Measurements from ENCODE around the gene INHBC.
"Not testable (repeated sequence)": the region's sequence is repeated elsewhere in the genome, so short reads cannot be mapped to it uniquely, and the experiment has no call there.

The INHBC gene, protein sequence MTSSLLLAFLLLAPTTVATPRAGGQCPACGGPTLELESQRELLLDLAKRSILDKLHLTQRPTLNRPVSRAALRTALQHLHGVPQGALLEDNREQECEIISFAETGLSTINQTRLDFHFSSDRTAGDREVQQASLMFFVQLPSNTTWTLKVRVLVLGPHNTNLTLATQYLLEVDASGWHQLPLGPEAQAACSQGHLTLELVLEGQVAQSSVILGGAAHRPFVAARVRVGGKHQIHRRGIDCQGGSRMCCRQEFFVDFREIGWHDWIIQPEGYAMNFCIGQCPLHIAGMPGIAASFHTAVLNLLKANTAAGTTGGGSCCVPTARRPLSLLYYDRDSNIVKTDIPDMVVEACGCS

DNA sequence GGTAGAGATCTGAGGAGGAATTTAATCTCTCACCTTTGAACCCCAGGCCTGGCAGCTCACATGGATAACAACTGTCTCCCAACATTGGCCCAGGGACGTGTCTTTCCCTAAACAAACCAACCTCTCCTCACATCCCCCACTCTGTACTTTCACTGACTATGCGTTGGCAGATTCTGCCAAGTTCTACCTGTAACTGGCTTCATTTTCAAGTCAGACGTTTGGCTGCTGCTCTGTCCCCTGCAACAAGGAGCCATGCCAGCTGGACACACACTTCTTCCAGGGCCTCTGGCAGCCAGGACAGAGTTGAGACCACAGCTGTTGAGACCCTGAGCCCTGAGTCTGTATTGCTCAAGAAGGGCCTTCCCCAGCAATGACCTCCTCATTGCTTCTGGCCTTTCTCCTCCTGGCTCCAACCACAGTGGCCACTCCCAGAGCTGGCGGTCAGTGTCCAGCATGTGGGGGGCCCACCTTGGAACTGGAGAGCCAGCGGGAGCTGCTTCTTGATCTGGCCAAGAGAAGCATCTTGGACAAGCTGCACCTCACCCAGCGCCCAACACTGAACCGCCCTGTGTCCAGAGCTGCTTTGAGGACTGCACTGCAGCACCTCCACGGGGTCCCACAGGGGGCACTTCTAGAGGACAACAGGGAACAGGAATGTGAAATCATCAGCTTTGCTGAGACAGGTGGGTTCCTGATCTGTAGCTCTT, at the start of gene INHBC:
TSS of gene INHBC (plus strand) at position 268 of the 707 bp plus-strand sequence. CDS start at position 371, 103 bp downstream.
- DNase-seq = no peak

DNA sequence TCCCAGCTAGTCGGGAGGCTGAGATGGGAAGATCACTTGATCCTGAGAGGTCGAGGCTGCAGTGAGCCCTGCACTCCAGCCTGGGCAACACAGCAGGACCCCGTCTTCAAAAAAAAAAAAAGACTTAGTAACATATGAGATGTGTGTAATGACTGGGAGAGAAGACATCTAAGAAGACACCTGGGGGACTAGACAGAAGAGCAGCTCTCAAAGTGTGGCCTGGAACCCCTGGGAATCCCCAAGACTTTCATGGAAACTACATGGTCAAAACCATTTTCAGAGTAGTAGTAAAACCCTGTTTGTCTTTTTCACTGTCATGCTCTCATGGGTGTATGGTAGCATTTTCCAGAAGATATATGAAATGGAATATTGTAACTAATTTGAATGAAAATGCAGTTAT, 49.0 kb upstream of the INHBC start:
- DNase-seq = no peak

DNA sequence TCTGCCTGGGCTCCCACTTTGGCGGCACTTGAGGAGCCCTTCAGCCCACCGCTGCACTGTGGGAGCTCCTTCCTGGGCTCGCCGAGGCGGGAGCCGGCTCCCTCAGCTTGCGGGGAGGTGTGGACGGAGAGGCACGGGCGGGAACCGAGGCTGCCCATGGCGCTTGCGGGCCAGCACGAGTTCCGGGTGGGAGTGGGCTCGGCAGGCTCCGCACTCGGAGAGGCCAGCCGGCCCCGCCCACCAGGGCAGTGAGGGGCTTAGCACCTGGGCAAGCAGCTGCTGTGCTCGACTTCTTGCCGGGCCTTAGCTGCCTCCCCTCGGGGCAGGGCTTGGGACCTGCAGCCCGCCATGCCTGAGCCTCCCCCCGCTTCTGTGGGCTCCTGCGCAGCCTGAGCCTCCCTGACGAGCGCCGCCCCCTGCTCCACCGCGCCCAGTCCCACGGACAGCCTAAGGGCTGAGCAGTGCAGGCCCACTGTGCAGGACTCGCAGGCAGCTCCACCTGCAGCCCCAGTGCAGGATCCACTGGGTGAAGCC, 48.3 kb upstream of the INHBC start:
- DNase-seq = no peak

DNA sequence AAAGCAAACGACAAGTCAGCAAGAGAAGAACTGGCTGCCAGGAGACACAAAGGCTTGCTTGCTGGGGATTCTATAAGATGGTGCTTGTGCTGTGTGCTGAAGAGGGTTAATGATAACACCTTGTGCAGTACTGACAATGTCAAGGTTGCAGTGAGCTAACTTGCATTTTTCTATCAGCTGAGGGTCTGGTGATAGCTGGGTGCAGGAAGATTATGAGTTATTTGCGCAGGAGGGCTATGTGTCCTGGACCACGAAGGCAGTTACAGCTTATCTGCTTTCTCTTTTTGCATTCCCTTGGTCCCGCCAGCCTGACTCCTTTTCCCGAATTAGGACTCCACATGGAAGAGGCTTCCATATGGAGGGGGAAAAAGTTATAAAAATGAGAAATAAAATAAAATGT, 46.2 kb upstream of the INHBC start:
- DNase-seq = no peak

DNA sequence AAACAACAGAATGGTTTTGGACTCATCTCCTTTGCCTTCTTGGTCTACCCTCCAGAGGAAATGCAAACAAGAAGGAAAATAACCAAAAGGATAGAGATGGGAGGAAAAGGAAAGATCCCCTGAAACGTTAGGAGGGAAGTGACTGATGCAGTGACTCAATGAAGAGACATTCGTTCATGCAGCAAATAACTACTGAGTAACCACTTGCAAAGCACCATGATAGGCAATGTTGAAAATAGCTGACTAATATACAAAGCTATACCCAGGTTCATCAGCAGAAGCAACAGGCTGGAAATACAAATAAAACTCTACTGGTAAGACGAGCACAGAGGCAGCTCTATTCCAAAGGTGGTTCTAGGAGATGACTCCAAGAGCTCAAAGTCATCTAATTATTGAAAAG, 45.6 kb upstream of the INHBC start:
- DNase-seq = no peak

DNA sequence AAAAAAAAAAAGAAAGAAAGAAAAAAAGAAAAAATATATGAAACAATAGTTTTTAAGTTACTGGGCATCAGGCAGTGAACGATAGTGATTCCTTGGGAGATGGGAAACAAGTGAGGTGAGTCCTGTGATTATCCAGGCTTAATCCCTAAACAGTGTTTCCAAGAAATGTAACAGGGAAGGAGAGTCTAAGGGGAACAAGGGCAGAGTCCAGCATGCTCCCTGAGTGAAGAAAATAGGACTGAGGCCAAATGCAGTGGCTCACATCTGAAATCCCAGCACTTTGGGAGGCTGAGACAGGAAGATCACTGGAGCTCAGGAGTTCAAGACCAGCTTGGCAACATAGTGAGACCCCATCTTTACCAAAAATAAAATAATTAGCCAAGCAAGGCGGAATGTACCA, 44.4 kb upstream of the INHBC start:
- DNase-seq = no peak

DNA sequence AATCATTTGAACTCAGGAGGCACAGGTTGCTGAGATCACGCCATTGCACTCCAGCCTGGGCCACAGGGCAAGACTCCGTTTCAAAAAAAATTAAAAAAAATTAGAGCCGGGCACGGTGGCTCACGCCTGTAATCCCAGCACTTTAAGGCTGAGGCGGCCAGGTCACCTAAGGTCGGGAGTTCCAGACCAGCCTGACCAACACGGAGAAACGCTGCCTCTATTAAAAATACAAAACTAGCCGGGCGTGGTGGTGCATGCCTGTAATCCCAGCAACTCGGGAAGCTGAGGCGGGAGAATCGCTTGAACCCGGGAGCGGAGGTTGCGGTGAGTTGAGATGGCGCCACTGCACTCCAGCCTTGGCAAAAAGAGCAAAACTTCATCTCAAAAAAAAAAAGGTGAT, 39.5 kb upstream of the INHBC start:
- DNase-seq = no peak

DNA sequence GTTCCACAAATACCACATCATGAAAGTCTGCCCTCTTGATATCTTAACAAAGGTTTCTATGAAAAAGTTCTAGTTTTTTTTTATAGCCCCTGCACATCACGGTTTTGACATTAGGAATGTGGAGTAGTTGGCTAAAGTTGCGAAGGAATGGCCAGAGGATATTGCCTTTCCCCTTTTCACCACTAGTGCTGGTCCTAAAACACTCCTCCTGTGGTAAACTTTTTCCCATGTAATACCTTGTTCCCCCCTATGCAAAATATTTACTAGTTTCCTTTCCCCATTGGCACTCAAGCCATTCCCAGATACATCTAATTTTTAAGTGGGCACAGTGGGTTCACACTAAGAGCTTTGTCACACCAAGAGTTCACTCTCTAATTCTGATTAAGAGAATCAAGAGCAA, 37.1 kb upstream of the INHBC start:
- no peak for DNase-seq

DNA sequence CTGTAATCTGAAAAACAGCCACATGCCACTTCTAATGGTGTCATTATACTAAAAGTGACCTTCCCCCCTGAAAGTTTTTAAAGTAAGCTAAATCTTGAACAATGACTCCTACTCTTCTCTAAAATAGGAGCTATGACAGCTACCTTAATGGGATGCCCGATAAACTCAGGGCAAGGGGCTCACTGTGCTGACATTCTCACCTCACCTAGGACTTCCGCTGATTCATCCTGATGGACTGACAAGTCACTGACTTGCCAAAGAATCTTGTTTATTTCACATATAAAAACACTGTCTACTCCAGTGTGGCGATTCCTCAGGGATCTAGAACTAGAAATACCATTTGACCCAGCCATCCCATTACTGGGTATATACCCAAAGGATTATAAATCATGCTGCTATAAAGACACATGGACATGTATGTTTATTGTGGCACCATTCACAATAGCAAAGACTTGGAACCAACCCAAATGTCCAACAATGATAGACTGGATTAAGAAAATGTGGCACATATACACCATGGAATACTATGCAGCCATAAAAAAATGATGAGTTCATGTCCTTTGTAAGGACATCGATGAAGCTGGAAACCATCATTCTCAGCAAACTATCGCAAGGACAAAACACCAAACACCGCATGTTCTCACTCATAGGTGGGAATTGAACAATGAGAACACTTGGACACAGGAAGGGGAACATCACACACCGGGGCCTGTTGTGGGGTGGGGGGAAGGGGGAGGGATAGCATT, 34.7 kb upstream of the INHBC start:
- not testable (repeated sequence) for DNase-seq

DNA sequence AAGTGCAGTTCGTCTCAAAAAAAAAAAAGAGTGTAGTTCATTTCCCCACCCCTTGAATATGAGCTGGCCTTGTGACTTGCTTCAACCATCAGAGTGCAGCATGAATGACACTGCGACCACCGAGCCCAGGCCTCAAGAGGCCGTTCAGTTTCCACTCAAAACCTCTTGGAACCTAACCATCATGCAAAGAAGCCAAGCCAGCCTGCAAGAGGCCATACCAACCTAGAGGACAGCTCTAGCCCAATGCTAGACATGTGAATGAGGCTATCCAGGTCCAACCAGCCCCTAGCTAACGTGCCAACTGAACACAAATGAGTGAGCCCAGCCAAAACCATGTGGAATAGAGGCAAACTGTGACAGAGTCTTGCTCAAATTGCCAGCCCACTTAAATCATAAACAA, 33.4 kb upstream of the INHBC start:
- DNase-seq = no peak

DNA sequence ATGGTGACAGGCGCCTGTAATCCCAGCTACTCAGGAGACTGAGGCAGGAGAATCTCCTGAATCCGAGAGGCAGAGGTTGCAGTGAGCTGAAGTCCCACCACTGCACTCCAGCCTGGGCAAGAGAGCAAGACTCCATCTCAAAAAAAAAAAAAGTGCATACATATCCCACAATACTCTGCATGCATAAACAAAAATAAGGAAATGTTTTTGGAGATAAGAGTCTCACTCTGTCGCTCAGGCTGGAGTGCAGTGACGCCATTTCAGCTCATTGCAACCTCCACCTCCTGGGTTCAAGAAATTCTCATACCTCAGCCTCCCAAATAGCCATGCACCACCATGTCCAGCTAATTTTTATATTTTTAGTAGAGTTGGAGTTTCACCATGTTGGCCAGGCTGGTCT, 32.4 kb upstream of the INHBC start:
- not testable (repeated sequence) for DNase-seq

DNA sequence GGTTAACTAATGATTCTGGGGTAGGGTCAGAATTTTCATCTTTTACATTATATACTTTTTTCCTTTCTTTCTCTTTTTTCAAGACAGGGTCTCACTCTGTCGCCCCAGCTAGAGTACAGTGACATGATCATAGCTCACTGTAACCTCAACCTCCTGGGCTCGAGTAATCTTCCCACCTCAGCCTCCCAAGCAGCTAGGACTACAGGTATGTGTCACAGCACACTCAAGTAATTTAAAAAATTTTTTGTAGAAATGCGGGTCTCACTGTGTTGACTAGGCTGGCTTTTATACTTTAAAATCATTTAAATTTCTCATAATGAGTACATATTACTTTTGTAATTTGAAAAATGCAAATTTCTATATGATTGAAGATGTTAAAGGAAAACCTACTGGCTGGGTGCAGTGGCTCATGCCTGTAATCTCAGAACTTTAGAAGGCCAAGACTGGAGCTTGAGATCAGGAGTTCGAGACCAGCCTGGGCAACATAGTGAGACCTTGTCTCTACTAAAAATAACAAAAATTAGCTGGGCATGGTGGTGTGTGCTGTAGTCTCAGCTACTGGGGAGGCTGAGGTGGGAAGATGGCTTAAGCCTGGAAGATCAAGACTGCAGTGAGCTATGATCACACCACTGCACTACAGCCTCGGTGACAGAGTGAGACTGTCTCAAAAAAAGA, 29.5 kb upstream of the INHBC start:
- no peak for DNase-seq

DNA sequence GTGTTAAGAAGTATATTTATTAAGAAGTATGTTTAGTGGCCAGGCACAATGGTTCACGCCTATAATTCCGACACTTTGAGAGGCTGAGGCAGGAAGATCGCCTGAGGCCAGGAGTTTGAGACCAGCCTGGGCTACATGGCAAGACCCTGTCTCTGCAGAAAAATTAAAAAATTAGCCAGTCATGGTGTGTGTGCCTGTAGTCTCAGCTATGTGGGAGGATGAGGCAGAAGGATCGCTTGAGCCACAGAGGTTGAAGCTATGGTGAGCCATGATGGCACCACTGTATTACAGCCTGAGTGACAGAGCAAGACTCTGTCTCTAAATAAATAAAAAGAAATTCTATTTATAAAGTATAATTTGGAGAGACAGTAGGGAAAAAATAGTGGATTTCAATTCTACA, 24.1 kb upstream of the INHBC start:
- DNase-seq = no peak

DNA sequence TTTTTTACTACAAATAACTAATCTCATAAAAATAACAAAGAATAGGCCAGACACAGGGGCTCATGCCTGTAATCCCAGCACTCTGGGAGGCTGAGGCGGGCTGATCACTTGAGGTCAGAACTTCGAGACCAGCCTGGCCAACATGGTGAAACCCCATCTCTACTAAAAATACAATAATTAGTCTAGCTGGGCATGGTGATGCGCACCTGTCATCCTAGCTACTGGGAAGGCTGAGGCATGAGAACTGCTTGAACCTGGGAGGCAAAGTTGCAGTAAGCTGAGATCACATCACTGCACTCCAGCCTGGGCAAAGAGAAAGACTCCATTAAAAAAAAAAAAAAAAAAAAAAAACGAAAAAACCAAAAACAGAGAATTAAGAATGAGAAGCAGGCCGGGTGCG, 20.4 kb upstream of the INHBC start:
- not testable (repeated sequence) for DNase-seq

DNA sequence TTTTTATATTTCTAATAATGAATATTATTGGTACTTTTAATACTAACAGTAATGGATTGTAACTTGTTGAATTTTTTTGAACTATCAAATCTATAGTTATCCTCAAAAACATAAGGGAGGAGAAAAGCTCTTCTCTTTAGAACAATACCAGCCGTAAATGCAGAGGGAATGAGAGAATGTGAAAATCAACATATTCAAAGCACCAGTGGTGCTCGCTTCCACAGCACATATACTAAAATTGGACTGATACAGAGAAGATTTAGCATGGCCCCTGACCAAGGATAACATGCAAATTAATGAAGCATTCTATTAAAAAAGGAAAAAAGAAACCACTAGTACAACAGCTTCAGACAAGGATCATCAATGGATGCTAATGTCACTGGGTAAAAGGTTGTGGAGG, 19.5 kb upstream of the INHBC start:
- DNase-seq = no peak

DNA sequence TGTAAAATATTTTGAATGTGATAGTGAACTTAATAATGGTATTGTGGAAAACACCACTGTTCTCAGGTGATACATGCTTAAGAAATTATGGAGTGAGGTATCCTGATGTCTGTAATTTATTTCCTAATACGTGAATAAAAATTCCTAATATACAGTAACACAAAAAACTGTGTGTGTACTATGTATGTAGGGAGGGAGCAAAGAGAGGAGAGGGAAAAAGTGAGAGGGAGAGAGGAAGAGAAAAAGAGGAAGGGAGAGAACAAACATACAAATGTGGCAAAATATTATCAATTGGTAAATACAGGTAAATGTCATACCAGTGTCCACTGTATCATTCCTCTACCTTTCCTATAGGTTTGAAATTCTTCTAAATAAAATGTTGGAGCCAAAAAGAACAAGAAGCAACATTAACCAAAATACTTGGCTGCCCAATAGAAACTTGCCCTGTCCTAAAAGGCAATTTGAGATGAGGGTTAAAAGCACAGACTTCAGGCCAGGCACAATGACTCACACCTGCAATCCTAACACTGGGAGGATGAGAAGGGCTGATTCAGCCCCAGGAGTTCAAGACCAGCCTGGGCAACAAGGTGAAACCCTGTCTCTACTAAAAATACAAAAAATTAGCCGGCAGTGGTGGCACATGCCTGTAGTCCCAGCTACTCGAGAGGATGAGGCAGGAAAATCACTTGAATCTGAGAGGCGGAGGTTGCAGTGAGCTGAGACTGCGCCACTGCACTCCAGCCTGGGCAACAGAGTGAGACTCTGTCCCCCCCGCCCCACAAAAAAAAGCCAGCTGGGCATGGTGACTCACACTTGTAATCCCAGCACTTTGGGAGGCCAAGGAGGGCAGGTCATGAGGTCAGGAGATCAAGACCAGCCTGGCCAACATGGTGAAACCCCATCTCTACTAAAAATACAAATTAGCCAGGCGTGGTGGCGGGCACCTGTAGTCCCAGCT, 18.3 kb upstream of the INHBC start:
- DNase-seq = no peak

DNA sequence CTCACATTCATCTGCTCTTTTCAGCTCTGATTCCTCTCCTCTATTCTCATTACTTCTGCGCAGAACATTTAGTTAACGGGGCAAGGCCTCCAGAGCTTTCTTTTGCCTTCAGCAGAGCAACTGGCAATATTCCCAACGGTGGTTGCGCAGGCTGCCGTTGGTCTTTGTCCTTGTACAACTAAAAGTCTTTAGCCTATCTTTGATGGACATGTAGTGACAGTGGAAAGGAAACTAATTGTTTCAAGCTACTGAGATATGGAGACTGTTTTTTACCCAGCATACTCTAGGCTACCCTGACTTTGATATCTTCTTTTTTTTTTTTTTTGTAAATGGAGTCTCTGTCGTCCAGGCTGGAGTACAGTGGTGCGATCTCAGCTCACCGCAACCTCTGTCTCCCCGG, 16.3 kb upstream of the INHBC start:
- no peak for DNase-seq

DNA sequence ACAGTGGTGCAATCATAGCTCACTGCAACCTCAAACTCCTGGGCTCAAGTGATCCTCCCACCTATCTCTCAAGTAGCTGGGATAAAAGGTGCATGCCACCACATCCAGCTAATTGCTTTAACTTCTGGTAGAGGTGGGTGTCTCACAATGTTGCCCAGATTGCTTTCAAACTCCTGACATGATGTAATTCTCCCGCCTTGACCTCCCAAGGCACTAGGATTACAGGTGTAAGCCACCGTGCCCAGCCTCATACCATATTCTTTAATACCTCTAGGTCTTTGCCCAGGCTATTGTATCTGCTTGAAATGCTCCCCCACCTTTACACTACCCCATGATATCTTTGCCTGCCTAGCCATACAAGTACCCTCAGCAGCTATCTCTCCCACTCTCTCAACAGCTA, 15.1 kb upstream of the INHBC start:
- no peak for DNase-seq

DNA sequence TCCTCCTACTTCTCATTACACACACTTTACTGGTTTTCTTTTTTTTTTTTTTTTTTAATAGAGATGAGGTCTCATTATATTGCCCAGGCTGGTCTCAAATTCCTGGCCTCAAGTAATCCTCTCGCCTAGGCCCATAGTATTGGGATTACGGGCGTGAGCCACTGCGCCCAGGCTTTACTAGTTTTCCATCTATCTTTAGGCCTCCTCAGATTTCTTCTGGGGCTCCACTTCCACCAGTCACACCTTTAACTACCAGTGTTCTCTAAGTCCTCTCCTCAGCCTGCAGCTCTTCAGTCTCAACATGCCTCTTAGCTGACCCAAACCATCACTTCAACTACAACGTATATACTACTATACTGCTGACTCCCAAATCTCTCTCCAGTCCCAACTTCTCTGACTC, 14.1 kb upstream of the INHBC start:
- DNase-seq = no peak

DNA sequence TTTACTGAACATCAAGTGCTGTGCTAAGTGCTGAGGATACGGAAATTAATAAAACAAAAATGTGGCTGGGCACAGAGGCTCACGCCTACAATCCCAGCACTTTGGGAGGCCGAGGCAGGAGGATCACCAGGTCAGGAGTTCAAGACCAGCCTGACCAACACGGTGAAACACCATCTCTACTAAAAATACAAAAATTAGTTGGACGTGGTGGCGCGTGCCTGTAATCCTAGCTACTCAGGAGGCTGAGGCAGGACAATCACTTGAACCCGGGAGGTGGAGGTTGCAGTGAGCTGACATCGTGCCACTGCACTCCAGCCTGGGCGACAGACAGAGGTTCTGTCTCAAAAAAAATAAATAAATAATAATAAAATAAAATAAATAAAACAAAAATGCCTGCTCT, 7.6 kb upstream of the INHBC start:
- DNase-seq = not testable (repeated sequence)

DNA sequence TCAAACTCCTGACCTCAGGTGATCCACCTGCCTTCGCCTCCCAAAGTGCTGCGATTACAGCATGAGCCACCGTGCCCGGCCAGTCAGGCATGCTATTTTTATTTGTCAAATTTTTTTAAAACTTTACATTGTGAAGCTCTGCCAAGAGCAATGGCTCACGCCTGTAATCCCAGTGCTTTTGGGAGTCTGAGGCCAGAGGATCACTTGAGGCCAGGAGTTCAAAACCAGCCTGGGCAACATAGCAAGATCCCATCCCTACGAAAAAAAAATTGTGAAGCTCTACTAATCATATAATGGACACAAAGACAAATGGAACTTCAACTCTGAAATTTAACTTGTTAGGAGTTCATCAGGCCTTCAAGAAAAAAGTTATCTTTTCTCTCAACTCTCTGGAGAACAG, 5.6 kb upstream of the INHBC start:
- DNase-seq = no peak
